IMR-90 (cell line): ENCODE data around the gene KDSR.

ENCODE experiments used
- BHLHE40 ChIP-seq: fragments of 150-350 bp; IDR thresholded peaks from 2 replicates; pipeline ENCODE4 v1.6.1; 2016; ENCODE audit warnings: mild to moderate bottlenecking, low read depth, low read length
- CEBPB ChIP-seq: IDR thresholded peaks from 2 replicates; pipeline ENCODE4 v1.6.1; 2012; ENCODE audit warnings: low read depth, low read length, improper control_type of control experiment
- CHD1 ChIP-seq: IDR thresholded peaks from 2 replicates; pipeline ENCODE4 v1.6.1; 2012; ENCODE audit warnings: low read depth, low read length, improper control_type of control experiment
- CTCF ChIP-seq: conservative IDR thresholded peaks from 2 replicates; pipeline ENCODE4 v1.5.1; 2012; ENCODE audit warnings: mild to moderate bottlenecking, low read depth, low read length, improper control_type of control experiment
- ELK1 ChIP-seq: fragments of 150-350 bp; IDR thresholded peaks from 2 replicates; pipeline ENCODE4 v1.6.1; 2016; ENCODE audit warnings: low read depth, mild to moderate bottlenecking, low read length, moderate library complexity, borderline replicate concordance
- FOS ChIP-seq: fragments of 150-350 bp; IDR thresholded peaks from 2 replicates; pipeline ENCODE4 v1.6.1; 2016; ENCODE audit warnings: low read depth, low read length
- MAFK ChIP-seq: IDR thresholded peaks from 2 replicates; pipeline ENCODE4 v1.6.1; 2012; ENCODE audit warnings: low read depth, low read length, improper control_type of control experiment
- MXI1 ChIP-seq: IDR thresholded peaks from 2 replicates; pipeline ENCODE4 v1.6.1; 2012; ENCODE audit warnings: low read depth, mild to moderate bottlenecking, low read length, moderate library complexity, borderline replicate concordance
- POLR2A ChIP-seq: IDR thresholded peaks from 2 replicates; pipeline ENCODE4 v1.6.1; 2012; ENCODE audit warnings: mild to moderate bottlenecking, low read depth, low read length
- RAD21 ChIP-seq: IDR thresholded peaks from 2 replicates; pipeline ENCODE4 v1.6.1; 2012; ENCODE audit warnings: low read length, improper control_type of control experiment
- RCOR1 ChIP-seq: IDR thresholded peaks from 2 replicates; pipeline ENCODE4 v1.6.1; 2012; ENCODE audit warnings: mild to moderate bottlenecking, low read length, improper control_type of control experiment; ENCODE audit not compliant: insufficient replicate concordance
- RFX5 ChIP-seq: IDR thresholded peaks from 2 replicates; pipeline ENCODE4 v1.8.0; 2012; ENCODE audit warnings: low read depth, mild to moderate bottlenecking, low read length, moderate library complexity
- SMC3 ChIP-seq: fragments of 150-350 bp; IDR thresholded peaks from 2 replicates; pipeline ENCODE4 v1.6.1; 2016; ENCODE audit warnings: low read depth, mild to moderate bottlenecking, antibody characterized with exemption, low read length, moderate library complexity
- USF2 ChIP-seq: fragments of 150-350 bp; IDR thresholded peaks from 2 replicates; pipeline ENCODE4 v1.6.1; 2017; ENCODE audit warnings: mild to moderate bottlenecking, antibody characterized with exemption, low read length, low read depth

- TF ChIP-seq CTCF (no peak), ELK1 (no peak), RCOR1 (no peak), MAFK (no peak), POLR2A (no peak), RFX5 (no peak), MXI1 (no peak), FOS (no peak), USF2 (no peak), CHD1 (no peak), BHLHE40 (no peak), SMC3 (no peak), CEBPB (no peak), RAD21 (no peak)
These were observed 41.8 kb downstream of the KDSR start for GRCh38 chr18:63325086-63325686.
